ENCODE measurements around the gene ZSCAN30.
A peak's percentile ranks its signal among the peaks of the same experiment; 100 is the strongest.

The ZSCAN30 gene

DNA sequence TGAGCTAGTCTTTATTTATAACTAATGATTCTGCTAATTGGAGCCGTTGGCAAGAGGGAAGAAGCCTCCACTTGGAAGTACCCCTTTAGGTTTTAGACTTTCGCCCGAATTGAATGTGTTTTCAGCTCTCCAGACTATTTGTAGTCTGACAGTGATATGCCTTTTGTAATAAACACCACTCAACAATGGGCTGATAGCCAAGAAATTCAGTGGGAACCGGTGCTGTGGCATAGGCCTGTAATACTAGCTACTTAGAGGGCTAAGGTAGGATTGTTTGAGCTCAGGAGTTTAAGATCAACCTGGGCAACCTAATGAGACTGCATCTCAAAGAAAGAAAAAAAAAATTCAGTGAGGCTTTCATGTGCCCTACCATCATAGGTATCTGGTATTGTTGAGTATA, 13.6 kb upstream of the ZSCAN30 start:
- H4K20me1 ChIP-seq (ENCODE audit: insufficient read depth, low read length): no peaks in the 10 kb centered on the region
- no peak overlapping the region for H3K9ac ChIP-seq (ENCODE audit: low read length)
- H3K4me3 ChIP-seq (ENCODE audit: low read depth, low read length, poor library complexity, severe bottlenecking): no peak overlapping the region
- H3K27me3 ChIP-seq (ENCODE audit: insufficient read depth, low read length): no peaks in the 10 kb centered on the region
- TF ChIP-seq EZH2 (IDR thresholded peaks at IDR 0.05; ENCODE audit: borderline replicate concordance, low read length): no peak
- TF ChIP-seq, protein P1, sequence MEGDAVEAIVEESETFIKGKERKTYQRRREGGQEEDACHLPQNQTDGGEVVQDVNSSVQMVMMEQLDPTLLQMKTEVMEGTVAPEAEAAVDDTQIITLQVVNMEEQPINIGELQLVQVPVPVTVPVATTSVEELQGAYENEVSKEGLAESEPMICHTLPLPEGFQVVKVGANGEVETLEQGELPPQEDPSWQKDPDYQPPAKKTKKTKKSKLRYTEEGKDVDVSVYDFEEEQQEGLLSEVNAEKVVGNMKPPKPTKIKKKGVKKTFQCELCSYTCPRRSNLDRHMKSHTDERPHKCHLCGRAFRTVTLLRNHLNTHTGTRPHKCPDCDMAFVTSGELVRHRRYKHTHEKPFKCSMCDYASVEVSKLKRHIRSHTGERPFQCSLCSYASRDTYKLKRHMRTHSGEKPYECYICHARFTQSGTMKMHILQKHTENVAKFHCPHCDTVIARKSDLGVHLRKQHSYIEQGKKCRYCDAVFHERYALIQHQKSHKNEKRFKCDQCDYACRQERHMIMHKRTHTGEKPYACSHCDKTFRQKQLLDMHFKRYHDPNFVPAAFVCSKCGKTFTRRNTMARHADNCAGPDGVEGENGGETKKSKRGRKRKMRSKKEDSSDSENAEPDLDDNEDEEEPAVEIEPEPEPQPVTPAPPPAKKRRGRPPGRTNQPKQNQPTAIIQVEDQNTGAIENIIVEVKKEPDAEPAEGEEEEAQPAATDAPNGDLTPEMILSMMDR (IDR thresholded peaks at IDR 0.05; ENCODE audit: low read length): no peak
- H3K79me2 ChIP-seq (ENCODE audit: insufficient read depth, low read length): 0 out of 2 replicates have a peak, but pooled peaks cover 5% of the 10 kb centered on the region
- H3K36me3 ChIP-seq (ENCODE audit: insufficient read depth, low read length): peaks cover 76% of the 10 kb centered on the region
- H3K4me2 ChIP-seq (ENCODE audit: low read length): no peak overlapping the region
- H3K9me3 ChIP-seq (ENCODE audit: low read length): peaks cover 67% of the 10 kb centered on the region
- no peaks in the 10 kb centered on the region for H3F3A ChIP-seq (ENCODE audit: insufficient read depth, low read length)
- H3K4me1 ChIP-seq (ENCODE audit: insufficient read depth, low read length, severe bottlenecking): no peaks in the 10 kb centered on the region
- H2AFZ ChIP-seq (ENCODE audit: low read length): no peak overlapping the region
- no peaks in the 10 kb centered on the region for H3K9me2 ChIP-seq (ENCODE audit: low read depth, low read length)
- no peak overlapping the region for H3K27ac ChIP-seq (ENCODE audit: low read depth, low read length, poor library complexity, severe bottlenecking)

DNA sequence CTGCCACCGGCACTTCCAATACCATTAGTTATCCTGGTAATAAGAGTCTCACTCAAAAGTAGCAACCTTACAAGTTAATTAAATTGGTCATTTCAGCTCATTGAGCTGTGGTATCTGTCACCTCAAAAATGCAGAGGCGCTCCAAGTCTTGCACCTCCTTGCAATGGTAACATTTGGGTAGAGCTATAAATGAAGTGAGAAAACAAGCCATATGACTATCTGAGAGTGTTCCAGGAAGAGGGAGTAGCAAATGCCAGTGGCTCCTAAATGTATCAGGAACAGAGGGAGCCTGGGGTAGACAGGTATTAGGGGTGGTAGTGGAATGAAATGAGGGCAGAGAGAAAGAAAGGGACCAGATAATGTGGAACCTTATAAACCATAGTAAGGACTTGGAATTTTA, 6.0 kb upstream of the ZSCAN30 start:
- H3K27ac ChIP-seq (ENCODE audit: low read depth, low read length, poor library complexity, severe bottlenecking): no peak overlapping the region
- H3K4me2 ChIP-seq (ENCODE audit: low read length): no peak overlapping the region
- TF ChIP-seq EZH2 (IDR thresholded peaks at IDR 0.05; ENCODE audit: borderline replicate concordance, low read length): no peak
- TF ChIP-seq, protein P1 (IDR thresholded peaks at IDR 0.05; ENCODE audit: low read length): no peak
- no peak overlapping the region for H3K9ac ChIP-seq (ENCODE audit: low read length)
- peaks cover 27% of the 10 kb centered on the region for H3K9me3 ChIP-seq (ENCODE audit: low read length)
- no peaks in the 10 kb centered on the region for H3K9me2 ChIP-seq (ENCODE audit: low read depth, low read length)
- peaks cover 10% of the 10 kb centered on the region for H3K79me2 ChIP-seq (ENCODE audit: insufficient read depth, low read length)
- no peaks in the 10 kb centered on the region for H4K20me1 ChIP-seq (ENCODE audit: insufficient read depth, low read length)
- H3K4me3 ChIP-seq (ENCODE audit: low read depth, low read length, poor library complexity, severe bottlenecking): no peak overlapping the region
- H3K4me1 ChIP-seq (ENCODE audit: insufficient read depth, low read length, severe bottlenecking): peaks cover 11% of the 10 kb centered on the region
- H3F3A ChIP-seq (ENCODE audit: insufficient read depth, low read length): no peaks in the 10 kb centered on the region
- H3K36me3 ChIP-seq (ENCODE audit: insufficient read depth, low read length): peaks cover 80% of the 10 kb centered on the region
- H2AFZ ChIP-seq (ENCODE audit: low read length): no peak overlapping the region
- H3K27me3 ChIP-seq (ENCODE audit: insufficient read depth, low read length): no peaks in the 10 kb centered on the region

DNA sequence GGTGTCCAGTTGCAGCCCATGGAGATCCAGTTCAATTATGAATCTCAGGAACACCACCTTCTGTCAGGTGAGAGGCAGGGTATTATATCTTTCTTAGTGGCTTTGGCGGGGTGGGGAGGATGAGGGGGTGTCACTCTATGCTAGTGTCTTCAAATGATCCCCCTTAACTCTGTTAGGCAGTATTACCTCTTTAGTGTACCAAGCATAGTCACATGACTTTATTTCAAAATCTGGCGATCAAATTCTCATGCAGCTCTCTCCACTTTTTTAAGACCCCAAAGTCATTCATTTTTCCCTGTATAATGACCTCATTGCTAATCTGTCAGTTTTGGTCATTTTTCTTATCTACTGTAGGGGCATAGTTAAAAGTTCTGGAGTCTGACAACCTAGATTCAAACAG, 1.1 kb upstream of the ZSCAN30 start:
- Histone ChIP-seq H3K4me2 (ENCODE audit: low read length) (peak overlapping the region; percentile 92), H2AFZ (ENCODE audit: low read length) (no peak overlapping the region), H3K9me3 (ENCODE audit: low read length) (peaks cover 21% of the 10 kb centered on the region), H3K36me3 (ENCODE audit: insufficient read depth, low read length) (peaks cover 47% of the 10 kb centered on the region), H3K9ac (ENCODE audit: low read length) (peak overlapping the region; percentile 91), H3K27ac (ENCODE audit: low read depth, low read length, poor library complexity, severe bottlenecking) (no peak overlapping the region), H4K20me1 (ENCODE audit: insufficient read depth, low read length) (no peaks in the 10 kb centered on the region), H3K9me2 (ENCODE audit: low read depth, low read length) (no peaks in the 10 kb centered on the region), H3F3A (ENCODE audit: insufficient read depth, low read length) (no peaks in the 10 kb centered on the region), H3K27me3 (ENCODE audit: insufficient read depth, low read length) (no peaks in the 10 kb centered on the region), H3K4me3 (ENCODE audit: low read depth, low read length, poor library complexity, severe bottlenecking) (peak overlapping the region; percentile 91), H3K79me2 (ENCODE audit: insufficient read depth, low read length) (peaks cover 14% of the 10 kb centered on the region), H3K4me1 (ENCODE audit: insufficient read depth, low read length, severe bottlenecking) (peaks cover 24% of the 10 kb centered on the region)
- TF ChIP-seq, protein P1 (IDR thresholded peaks at IDR 0.05; ENCODE audit: low read length): no peak
- TF ChIP-seq EZH2 (IDR thresholded peaks at IDR 0.05; ENCODE audit: borderline replicate concordance, low read length): no peak

All from OCI-LY1 (cell line).